HepG2 (cell line): ENCODE data around the gene CTNND1. TPM values are rescaled to one million over a fixed set of nuclear protein-coding genes. Genes with fewer than 3 reads are reported as not detected.
A peak's percentile ranks its signal among the peaks of the same experiment; 100 is the strongest.

ENCODE experiments used
- AKAP8 ChIP-seq: sonication (generic); formaldehyde crosslinking; IDR thresholded peaks from 2 replicates; pipeline ENCODE4 v1.5.1; 2020; ENCODE audit warnings: mild to moderate bottlenecking, missing genetic modification reagents
- ESRRA ChIP-seq: sonication (generic); formaldehyde crosslinking; IDR thresholded peaks from 2 replicates; pipeline ENCODE4 v1.5.1; 2020; ENCODE audit warnings: mild to moderate bottlenecking, low read depth, missing genetic modification reagents
- JARID2 ChIP-seq: sonication (generic); formaldehyde crosslinking; IDR thresholded peaks from 2 replicates; pipeline ENCODE4 v1.8.1; 2023; ENCODE audit warnings: missing genetic modification reagents, inconsistent platforms; ENCODE audit not compliant: insufficient replicate concordance
- MAF1 ChIP-seq: sonication (generic); formaldehyde crosslinking; IDR thresholded peaks from 2 replicates; pipeline ENCODE4 v1.5.0; 2020; ENCODE audit warnings: missing genetic modification reagents, borderline replicate concordance
- MIER2 ChIP-seq: IDR thresholded peaks from 2 replicates; pipeline ENCODE4 v1.6.1; 2016; ENCODE audit warnings: missing biosample characterization, missing genetic modification reagents
- MTA1 ChIP-seq: sonication (generic); formaldehyde crosslinking; IDR thresholded peaks from 2 replicates; pipeline ENCODE4 v1.4.0; 2020; ENCODE audit warnings: missing genetic modification reagents, mild to moderate bottlenecking, borderline replicate concordance
- SCMH1 ChIP-seq: sonication (generic); formaldehyde crosslinking; IDR thresholded peaks from 2 replicates; pipeline ENCODE4 v1.9.0; 2021; ENCODE audit warnings: missing genetic modification reagents, mild to moderate bottlenecking, borderline replicate concordance
- SETDB1 ChIP-seq: sonication (generic); formaldehyde crosslinking; IDR thresholded peaks from 2 replicates; pipeline ENCODE4 v1.5.1; 2020; ENCODE audit warnings: missing genetic modification reagents, mild to moderate bottlenecking, borderline replicate concordance
- ZFYVE20 ChIP-seq: sonication (generic); formaldehyde crosslinking; IDR thresholded peaks from 2 replicates; pipeline ENCODE4 v1.8.0; 2023; ENCODE audit warnings: low read depth, mild to moderate bottlenecking, moderate library complexity, missing genetic modification reagents, borderline replicate concordance
- ZNF33B ChIP-seq: sonication (generic); formaldehyde crosslinking; IDR thresholded peaks from 2 replicates; pipeline ENCODE4 v1.5.1; 2020; ENCODE audit warnings: mild to moderate bottlenecking, missing genetic modification reagents
- ZNF615 ChIP-seq: sonication (generic); formaldehyde crosslinking; IDR thresholded peaks from 2 replicates; pipeline ENCODE4 v1.5.0; 2020; ENCODE audit warnings: mild to moderate bottlenecking, missing genetic modification reagents, borderline replicate concordance
- ZSCAN31 ChIP-seq: sonication (generic); formaldehyde crosslinking; IDR thresholded peaks from 2 replicates; pipeline ENCODE4 v1.5.0; 2020; ENCODE audit warnings: low read depth, mild to moderate bottlenecking, missing genetic modification reagents
- polyA plus RNA-seq, 8 experiments: library from polyadenylated mRNA; depleted of rRNA in 3 of 8; stranded (reverse) in 7 of 8; unstranded in 1 of 8; fragments of >200 nt; fragmentation: Illumina TruSeq in 4 of 8; extraction: Trizol in 4 of 8; gene quantifications; 2 replicates each; pipeline versions ENCODE4 v1.2.1 to v1.2.3, GENCODE V29; 2011 to 2016; ENCODE audit warnings: low read depth in 4 of 8, missing spikeins in 1 of 8, mixed read lengths in 1 of 8; ENCODE audit not compliant: insufficient read depth in 1 of 8
- total RNA-seq, 5 experiments: library from RNA; depleted of rRNA; stranded (reverse); fragments of >200 nt; fragmentation: Illumina TruSeq; extraction: Trizol; gene quantifications; 2 replicates each; pipeline ENCODE4 v1.2.3, GENCODE V29; 2016; ENCODE audit warnings: low read depth in 1 of 5
- TF ChIP-seq, protein P1 (sequence below): sonication (generic); formaldehyde crosslinking; conservative IDR thresholded peaks from 2 replicates; pipeline ENCODE4 v1.4.0; 2020; ENCODE audit warnings: missing genetic modification reagents
- TF ChIP-seq, protein P2 (sequence below): sonication (generic); formaldehyde crosslinking; IDR thresholded peaks from 2 replicates; pipeline ENCODE4 v1.5.0; 2020; ENCODE audit warnings: mild to moderate bottlenecking, missing genetic modification reagents, borderline replicate concordance
- TF ChIP-seq, protein P3 (sequence below): sonication (generic); formaldehyde crosslinking; IDR thresholded peaks from 2 replicates; pipeline ENCODE4 v1.8.0; 2022; ENCODE audit warnings: missing genetic modification reagents, low read depth, mild to moderate bottlenecking, borderline replicate concordance
- TF ChIP-seq, protein P4 (sequence below): IDR thresholded peaks from 2 replicates; pipeline ENCODE4 v1.6.1; 2016; ENCODE audit warnings: control low read depth
- TF ChIP-seq, protein P5 (sequence below): sonication (generic); formaldehyde crosslinking; conservative IDR thresholded peaks from 2 replicates; pipeline ENCODE4 v1.8.0; 2022; ENCODE audit warnings: low read depth, missing genetic modification reagents
- TF ChIP-seq, protein P6 (sequence below): sonication (generic); formaldehyde crosslinking; IDR thresholded peaks from 2 replicates; pipeline ENCODE4 v1.8.1; 2022; ENCODE audit warnings: mild to moderate bottlenecking, missing genetic modification reagents

Gene CTNND1
- total and polyA plus RNA-seq, 2 of the 13 experiments (the other 11 are each of a cell fraction or from before 2014, with no cell fraction given) = 117 to 128 TPM

DNA sequence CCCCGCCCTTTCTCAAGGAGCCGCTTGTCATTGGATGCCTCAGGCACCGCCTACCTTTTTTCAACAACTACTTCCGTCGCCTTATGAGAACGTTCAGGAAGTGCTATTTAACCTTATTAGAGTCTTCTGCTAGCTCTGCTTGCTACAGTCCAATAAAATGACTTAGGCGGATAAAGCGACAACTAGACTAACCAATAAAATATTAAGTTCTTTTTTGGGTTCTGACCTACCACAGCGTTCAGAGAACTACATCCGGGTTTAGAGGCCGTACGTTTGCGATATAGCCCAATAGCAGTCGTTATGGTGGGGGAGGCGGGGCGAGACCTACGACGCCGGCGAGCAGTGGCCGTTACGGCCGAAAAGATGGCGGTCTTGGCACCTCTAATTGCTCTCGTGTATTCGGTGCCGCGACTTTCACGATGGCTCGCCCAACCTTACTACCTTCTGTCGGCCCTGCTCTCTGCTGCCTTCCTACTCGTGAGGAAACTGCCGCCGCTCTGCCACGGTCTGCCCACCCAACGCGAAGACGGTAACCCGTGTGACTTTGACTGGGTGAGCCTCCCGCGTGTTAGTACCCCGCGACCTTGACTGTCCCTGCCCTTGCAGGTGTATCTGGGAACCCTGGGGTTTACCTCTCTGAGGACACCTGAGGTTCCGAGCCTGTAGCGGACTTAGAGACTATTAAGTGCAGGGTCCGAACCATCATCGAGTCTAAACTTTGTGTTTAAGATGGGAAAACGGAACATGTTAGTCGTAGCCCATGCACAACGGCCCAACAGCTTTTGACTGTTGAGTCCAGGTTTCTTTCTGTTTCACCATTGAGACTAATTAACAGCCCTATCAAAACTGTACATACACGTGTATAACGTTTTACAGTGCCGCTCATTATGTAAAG, 49.1 kb upstream of the CTNND1 start, which contains the start of gene TMX2 (continued):
- TF ChIP-seq ZSCAN31 (0 out of 2 replicates have a peak, but pooled peaks have one; percentile 55), JARID2 (CRISPR knock-in tag) (no peak), AKAP8 (CRISPR knock-in tag) (no peak), ZNF33B (CRISPR knock-in tag) (no peak), MIER2 (CRISPR knock-in tag) (no peak), ZFYVE20 (CRISPR knock-in tag) (no peak), MTA1 (CRISPR knock-in tag) (0 out of 2 replicates have a peak, but pooled peaks have one; percentile 30), ZNF615 (CRISPR knock-in tag) (0 out of 2 replicates have a peak, but pooled peaks have one; percentile 38), SETDB1 (no peak), ESRRA (peak; percentile 49; the same call in 1 of the 2 replicates), MAF1 (CRISPR knock-in tag) (peak; percentile 47; the same call in 1 of the 2 replicates), SCMH1 (CRISPR knock-in tag) (no peak)
- TF ChIP-seq, protein P1, sequence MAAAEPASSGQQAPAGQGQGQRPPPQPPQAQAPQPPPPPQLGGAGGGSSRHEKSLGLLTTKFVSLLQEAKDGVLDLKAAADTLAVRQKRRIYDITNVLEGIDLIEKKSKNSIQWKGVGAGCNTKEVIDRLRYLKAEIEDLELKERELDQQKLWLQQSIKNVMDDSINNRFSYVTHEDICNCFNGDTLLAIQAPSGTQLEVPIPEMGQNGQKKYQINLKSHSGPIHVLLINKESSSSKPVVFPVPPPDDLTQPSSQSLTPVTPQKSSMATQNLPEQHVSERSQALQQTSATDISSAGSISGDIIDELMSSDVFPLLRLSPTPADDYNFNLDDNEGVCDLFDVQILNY (CRISPR knock-in tag) = no peak
- TF ChIP-seq, protein P2, sequence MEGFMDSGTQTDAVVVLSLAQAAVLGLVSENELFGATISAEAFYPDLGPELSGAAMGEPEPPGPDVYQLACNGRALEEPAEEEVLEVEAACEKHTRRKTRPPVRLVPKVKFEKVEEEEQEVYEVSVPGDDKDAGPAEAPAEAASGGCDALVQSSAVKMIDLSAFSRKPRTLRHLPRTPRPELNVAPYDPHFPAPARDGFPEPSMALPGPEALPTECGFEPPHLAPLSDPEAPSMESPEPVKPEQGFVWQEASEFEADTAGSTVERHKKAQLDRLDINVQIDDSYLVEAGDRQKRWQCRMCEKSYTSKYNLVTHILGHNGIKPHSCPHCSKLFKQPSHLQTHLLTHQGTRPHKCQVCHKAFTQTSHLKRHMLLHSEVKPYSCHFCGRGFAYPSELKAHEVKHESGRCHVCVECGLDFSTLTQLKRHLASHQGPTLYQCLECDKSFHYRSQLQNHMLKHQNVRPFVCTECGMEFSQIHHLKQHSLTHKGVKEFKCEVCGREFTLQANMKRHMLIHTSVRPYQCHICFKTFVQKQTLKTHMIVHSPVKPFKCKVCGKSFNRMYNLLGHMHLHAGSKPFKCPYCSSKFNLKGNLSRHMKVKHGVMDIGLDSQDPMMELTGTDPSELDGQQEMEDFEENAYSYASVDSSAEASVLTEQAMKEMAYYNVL (CRISPR knock-in tag) = no peak
- TF ChIP-seq, protein P3, sequence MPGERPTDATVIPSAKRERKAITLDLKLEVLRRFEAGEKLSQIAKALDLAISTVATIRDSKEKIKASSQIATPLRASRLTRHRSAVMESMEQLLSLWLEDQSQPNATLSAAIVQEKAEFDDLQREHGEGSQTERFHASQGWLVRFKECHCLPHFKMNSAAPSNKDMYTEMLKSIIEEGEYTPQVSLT = no peak
- TF ChIP-seq, protein P4, sequence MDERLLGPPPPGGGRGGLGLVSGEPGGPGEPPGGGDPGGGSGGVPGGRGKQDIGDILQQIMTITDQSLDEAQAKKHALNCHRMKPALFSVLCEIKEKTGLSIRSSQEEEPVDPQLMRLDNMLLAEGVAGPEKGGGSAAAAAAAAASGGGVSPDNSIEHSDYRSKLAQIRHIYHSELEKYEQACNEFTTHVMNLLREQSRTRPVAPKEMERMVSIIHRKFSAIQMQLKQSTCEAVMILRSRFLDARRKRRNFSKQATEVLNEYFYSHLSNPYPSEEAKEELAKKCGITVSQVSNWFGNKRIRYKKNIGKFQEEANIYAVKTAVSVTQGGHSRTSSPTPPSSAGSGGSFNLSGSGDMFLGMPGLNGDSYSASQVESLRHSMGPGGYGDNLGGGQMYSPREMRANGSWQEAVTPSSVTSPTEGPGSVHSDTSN = peak; percentile 88
- TF ChIP-seq, protein P5, sequence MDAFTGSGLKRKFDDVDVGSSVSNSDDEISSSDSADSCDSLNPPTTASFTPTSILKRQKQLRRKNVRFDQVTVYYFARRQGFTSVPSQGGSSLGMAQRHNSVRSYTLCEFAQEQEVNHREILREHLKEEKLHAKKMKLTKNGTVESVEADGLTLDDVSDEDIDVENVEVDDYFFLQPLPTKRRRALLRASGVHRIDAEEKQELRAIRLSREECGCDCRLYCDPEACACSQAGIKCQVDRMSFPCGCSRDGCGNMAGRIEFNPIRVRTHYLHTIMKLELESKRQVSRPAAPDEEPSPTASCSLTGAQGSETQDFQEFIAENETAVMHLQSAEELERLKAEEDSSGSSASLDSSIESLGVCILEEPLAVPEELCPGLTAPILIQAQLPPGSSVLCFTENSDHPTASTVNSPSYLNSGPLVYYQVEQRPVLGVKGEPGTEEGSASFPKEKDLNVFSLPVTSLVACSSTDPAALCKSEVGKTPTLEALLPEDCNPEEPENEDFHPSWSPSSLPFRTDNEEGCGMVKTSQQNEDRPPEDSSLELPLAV (CRISPR knock-in tag) = no peak
- TF ChIP-seq, protein P6, sequence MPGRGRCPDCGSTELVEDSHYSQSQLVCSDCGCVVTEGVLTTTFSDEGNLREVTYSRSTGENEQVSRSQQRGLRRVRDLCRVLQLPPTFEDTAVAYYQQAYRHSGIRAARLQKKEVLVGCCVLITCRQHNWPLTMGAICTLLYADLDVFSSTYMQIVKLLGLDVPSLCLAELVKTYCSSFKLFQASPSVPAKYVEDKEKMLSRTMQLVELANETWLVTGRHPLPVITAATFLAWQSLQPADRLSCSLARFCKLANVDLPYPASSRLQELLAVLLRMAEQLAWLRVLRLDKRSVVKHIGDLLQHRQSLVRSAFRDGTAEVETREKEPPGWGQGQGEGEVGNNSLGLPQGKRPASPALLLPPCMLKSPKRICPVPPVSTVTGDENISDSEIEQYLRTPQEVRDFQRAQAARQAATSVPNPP (CRISPR knock-in tag) = no peak
